Measurements from ENCODE around the gene SPN.
A peak's percentile ranks its signal among the peaks of the same experiment; 100 is the strongest.

SPN gene

DNA sequence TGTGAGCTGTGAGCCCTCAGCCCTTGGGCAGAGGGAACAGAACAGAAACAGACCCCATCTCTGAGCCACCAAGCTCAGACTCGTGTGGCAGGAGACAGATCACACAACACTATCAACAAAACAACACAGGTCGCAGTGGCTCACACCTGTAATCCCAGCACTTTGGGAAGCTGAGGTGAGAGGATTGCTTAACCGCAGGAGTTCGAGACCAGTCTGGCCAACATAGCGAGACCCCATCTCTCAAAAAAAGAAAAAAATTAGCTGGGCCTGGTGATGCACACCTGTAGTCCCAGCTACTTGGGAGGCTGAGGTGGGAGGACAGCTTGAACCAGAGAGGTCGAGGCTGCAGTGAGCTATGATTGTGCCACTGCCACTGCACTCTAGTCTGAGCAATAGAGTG, 10.5 kb downstream of the SPN start:
- no peak overlapping the region for H3K4me2 ChIP-seq (ENCODE audit: low read length)
- H3K4me1 ChIP-seq (ENCODE audit: insufficient read depth, low read length, severe bottlenecking): peaks cover 19% of the 10 kb centered on the region
- no peaks in the 10 kb centered on the region for H3K9me3 ChIP-seq (ENCODE audit: low read length)
- no peak overlapping the region for H3K9ac ChIP-seq (ENCODE audit: low read length)
- no peaks in the 10 kb centered on the region for H3F3A ChIP-seq (ENCODE audit: insufficient read depth, low read length)
- peaks cover under 1% of the 10 kb centered on the region; the same call in 1 of the 2 replicates for H3K79me2 ChIP-seq (ENCODE audit: insufficient read depth, low read length)
- no peak for TF ChIP-seq EZH2 (IDR thresholded peaks at IDR 0.05; ENCODE audit: borderline replicate concordance, low read length)
- TF ChIP-seq, protein P1, sequence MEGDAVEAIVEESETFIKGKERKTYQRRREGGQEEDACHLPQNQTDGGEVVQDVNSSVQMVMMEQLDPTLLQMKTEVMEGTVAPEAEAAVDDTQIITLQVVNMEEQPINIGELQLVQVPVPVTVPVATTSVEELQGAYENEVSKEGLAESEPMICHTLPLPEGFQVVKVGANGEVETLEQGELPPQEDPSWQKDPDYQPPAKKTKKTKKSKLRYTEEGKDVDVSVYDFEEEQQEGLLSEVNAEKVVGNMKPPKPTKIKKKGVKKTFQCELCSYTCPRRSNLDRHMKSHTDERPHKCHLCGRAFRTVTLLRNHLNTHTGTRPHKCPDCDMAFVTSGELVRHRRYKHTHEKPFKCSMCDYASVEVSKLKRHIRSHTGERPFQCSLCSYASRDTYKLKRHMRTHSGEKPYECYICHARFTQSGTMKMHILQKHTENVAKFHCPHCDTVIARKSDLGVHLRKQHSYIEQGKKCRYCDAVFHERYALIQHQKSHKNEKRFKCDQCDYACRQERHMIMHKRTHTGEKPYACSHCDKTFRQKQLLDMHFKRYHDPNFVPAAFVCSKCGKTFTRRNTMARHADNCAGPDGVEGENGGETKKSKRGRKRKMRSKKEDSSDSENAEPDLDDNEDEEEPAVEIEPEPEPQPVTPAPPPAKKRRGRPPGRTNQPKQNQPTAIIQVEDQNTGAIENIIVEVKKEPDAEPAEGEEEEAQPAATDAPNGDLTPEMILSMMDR (IDR thresholded peaks at IDR 0.05; ENCODE audit: low read length): no peak
- no peak overlapping the region for H3K4me3 ChIP-seq (ENCODE audit: low read depth, low read length, poor library complexity, severe bottlenecking)
- H3K36me3 ChIP-seq (ENCODE audit: insufficient read depth, low read length): peaks cover 7% of the 10 kb centered on the region
- H3K9me2 ChIP-seq (ENCODE audit: low read depth, low read length): no peaks in the 10 kb centered on the region
- no peaks in the 10 kb centered on the region for H3K27me3 ChIP-seq (ENCODE audit: insufficient read depth, low read length)
- H4K20me1 ChIP-seq (ENCODE audit: insufficient read depth, low read length): no peaks in the 10 kb centered on the region
- H2AFZ ChIP-seq (ENCODE audit: low read length): no peak overlapping the region
- H3K27ac ChIP-seq (ENCODE audit: low read depth, low read length, poor library complexity, severe bottlenecking): peak overlapping the region; percentile 68

DNA sequence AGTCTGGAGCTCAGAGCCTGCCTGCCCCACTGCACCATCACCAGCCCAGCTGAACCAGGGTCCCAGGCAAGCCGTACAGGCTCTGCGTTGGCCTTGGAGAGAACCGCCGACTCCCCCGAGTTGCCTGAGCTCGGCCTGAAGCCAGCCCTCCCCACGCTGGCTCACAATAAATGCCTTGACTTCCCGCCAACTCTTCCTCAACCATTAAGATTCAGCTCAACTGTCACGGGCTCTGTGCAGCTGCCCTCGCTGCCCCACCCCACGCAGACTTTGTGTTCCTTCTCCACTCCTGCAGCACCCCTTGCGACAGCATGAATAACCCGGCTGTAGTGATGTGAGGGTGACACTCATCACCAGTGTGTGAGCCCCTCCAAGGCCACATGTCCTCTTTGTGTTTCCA, 11.1 kb downstream of the SPN start:
- H3K4me3 ChIP-seq (ENCODE audit: low read depth, low read length, poor library complexity, severe bottlenecking): no peak overlapping the region
- peaks cover 7% of the 10 kb centered on the region for H3K36me3 ChIP-seq (ENCODE audit: insufficient read depth, low read length)
- H3F3A ChIP-seq (ENCODE audit: insufficient read depth, low read length): no peaks in the 10 kb centered on the region
- no peaks in the 10 kb centered on the region for H4K20me1 ChIP-seq (ENCODE audit: insufficient read depth, low read length)
- H3K27me3 ChIP-seq (ENCODE audit: insufficient read depth, low read length): no peaks in the 10 kb centered on the region
- H3K9me2 ChIP-seq (ENCODE audit: low read depth, low read length): no peaks in the 10 kb centered on the region
- peaks cover 26% of the 10 kb centered on the region for H3K4me1 ChIP-seq (ENCODE audit: insufficient read depth, low read length, severe bottlenecking)
- peak overlapping the region; percentile 68 for H3K27ac ChIP-seq (ENCODE audit: low read depth, low read length, poor library complexity, severe bottlenecking)
- TF ChIP-seq, protein P1 (IDR thresholded peaks at IDR 0.05; ENCODE audit: low read length): no peak
- no peak for TF ChIP-seq EZH2 (IDR thresholded peaks at IDR 0.05; ENCODE audit: borderline replicate concordance, low read length)
- no peak overlapping the region for H3K4me2 ChIP-seq (ENCODE audit: low read length)
- H3K9ac ChIP-seq (ENCODE audit: low read length): no peak overlapping the region; the same call in 1 of the 2 replicates
- no peaks in the 10 kb centered on the region for H3K9me3 ChIP-seq (ENCODE audit: low read length)
- H2AFZ ChIP-seq (ENCODE audit: low read length): no peak overlapping the region
- no peaks in the 10 kb centered on the region for H3K79me2 ChIP-seq (ENCODE audit: insufficient read depth, low read length)

DNA sequence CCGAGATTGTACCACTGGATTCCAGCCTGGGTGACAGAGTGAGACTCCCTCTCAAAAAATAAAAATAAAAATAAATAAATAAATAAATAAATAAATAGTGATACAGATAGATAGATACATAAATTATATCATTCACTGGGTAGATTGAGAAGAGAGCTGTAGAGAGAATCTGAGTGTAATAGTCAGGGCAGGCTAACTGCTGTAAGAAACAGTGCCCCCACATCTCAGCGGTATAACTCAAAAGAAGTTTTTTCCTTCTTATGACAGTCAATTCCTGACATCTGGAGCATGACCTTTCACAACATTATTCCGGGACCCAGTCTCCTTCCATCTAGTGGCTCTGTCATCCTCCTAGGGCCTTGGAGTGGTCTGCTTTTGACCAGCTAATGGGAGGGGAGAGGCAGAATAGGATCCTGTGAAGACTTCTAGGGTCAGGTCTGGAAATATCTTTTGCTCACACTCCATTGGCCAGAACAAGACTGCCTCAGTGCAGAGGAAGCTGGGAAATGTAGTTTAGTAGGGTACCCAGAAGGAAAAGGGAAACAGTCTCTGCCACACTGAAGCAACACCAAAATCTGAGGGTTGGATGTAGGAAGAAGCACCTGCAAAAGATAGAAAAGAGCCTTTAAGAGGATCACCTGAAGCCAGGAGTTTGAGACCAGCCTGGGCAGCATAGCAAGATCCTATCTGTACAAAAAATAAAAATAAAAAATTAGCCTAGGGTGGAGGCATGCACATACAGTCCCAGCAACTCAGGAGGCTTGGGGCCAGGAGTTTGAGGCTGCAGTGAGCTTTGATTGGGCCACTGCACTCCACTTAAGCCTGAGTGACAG, 13.0 kb downstream of the SPN start:
- Histone ChIP-seq H3K79me2 (ENCODE audit: insufficient read depth, low read length) (0 out of 2 replicates have a peak, but pooled peaks cover under 1% of the 10 kb centered on the region), H3K27ac (ENCODE audit: low read depth, low read length, poor library complexity, severe bottlenecking) (peak overlapping the region; percentile 94), H2AFZ (ENCODE audit: low read length) (no peak overlapping the region), H3K4me1 (ENCODE audit: insufficient read depth, low read length, severe bottlenecking) (peaks cover 41% of the 10 kb centered on the region), H3K9me3 (ENCODE audit: low read length) (no peaks in the 10 kb centered on the region), H3K4me3 (ENCODE audit: low read depth, low read length, poor library complexity, severe bottlenecking) (no peak overlapping the region), H3K27me3 (ENCODE audit: insufficient read depth, low read length) (no peaks in the 10 kb centered on the region), H3K4me2 (ENCODE audit: low read length) (no peak overlapping the region), H3K9ac (ENCODE audit: low read length) (no peak overlapping the region), H3K36me3 (ENCODE audit: insufficient read depth, low read length) (peaks cover 5% of the 10 kb centered on the region), H3F3A (ENCODE audit: insufficient read depth, low read length) (no peaks in the 10 kb centered on the region), H4K20me1 (ENCODE audit: insufficient read depth, low read length) (no peaks in the 10 kb centered on the region), H3K9me2 (ENCODE audit: low read depth, low read length) (no peaks in the 10 kb centered on the region)
- TF ChIP-seq, protein P1 (IDR thresholded peaks at IDR 0.05; ENCODE audit: low read length): no peak
- no peak for TF ChIP-seq EZH2 (IDR thresholded peaks at IDR 0.05; ENCODE audit: borderline replicate concordance, low read length)

Data from OCI-LY1 (cell line).